ENCODE measurements around the gene SCN5A.

- TF ChIP-seq POLR2A (IDR thresholded peaks at IDR 0.05) (no peak), CTCF (IDR thresholded peaks at IDR 0.05) (no peak)
Measured at GRCh38 chr3:38555926-38556325, 93.6 kb downstream of the SCN5A start.
